Measurements from ENCODE around the gene PLB1.
A peak's percentile ranks its signal among the peaks of the same experiment; 100 is the strongest.

The PLB1 gene

DNA sequence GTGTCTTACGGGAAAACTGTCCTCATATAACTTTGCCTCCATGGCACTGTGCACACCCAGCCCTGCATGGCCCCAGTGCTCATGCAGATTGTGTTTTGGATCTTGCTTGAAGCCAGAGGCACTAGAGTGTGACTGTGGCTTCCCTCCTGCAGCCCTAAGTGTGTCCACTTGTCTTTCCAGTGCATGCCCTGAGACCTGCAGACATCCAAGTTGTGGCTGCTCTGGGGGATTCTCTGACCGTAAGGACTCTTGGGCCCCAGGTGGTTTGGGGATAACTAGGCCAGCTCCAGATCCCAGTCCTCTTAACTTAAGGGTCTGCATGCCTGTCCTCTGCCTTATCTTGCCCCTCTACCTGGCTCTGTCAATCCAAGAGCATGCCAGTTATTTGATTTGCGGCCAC, 96.6 kb downstream of the PLB1 start:
- no peak for DNase-seq

- DNase-seq = no peak
These were observed 97.4 kb downstream of the PLB1 start for GRCh38 chr2:28593160-28593755.

DNA sequence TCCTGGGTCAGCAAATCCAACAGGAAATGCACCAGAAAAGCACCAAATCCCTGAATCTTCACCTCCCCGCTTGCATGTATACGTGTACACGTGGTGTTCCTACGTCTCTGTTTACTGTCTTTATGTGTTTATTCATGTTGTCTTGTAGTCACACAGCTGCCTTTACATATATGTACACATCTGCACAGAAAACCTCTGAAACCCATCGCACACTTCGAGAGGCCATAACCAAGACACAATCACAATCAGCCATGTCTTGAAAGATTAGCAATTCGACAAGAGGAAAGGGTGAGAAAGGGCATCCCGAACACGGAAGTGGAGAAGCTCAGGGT, 98.1 kb downstream of the PLB1 start:
- no peak for DNase-seq

DNA sequence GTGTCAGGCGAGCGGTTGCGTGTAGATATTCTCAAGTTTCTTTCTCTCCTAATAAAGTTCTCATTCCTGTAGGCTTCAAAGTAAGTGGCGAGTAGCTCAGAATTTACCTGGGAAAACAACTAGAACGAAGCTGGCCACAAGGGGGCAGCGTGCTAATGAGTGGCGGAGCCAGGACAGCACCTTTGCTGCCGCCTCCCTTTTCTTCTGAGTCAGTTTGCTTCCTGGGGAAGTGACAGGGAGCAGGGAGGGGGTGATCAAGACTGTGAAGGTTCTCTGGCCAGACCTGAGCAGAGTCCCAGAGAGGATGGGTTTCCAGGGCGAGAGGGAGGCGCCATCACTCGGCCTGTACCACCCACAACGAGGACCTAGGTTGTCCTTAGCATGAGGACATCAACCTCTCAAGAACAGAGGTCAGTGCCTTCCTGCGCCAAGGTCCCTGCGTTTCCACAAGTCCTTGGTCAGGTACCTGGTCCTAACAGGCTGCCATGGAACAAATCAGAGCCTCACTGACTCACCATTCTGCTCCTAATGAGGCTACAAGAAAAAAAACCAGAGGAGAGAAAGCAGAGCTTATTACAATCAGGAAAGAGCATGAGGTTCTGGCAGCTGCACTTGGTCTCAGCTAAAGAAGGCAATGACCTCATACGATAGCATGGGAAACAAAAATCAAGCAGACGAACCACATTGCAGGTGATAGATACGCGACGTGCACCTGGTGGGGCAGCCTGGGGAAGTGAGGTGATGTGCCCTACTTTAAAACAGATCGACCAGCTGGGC, 98.7 kb downstream of the PLB1 start:
- peak; percentile 87 for DNase-seq

DNA sequence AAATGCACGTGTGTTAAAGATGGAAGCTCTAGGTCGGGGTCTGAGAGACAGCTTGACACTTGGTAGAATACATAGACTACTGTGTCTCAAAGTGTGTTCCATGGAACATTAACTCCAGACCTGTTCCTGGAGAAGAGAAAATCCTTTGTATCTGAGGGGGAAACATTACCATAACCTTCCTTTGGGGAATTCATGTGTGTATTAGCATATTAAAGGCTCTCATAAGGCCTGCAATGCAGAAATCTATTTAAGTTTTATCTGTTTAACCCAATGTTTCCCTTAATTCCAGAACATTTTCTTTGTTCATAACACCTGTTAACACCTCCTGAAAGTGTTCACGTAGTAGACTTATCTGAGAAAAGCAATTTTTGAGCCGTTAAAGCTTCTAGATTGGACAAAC, 99.5 kb downstream of the PLB1 start:
- no peak for DNase-seq

DNA sequence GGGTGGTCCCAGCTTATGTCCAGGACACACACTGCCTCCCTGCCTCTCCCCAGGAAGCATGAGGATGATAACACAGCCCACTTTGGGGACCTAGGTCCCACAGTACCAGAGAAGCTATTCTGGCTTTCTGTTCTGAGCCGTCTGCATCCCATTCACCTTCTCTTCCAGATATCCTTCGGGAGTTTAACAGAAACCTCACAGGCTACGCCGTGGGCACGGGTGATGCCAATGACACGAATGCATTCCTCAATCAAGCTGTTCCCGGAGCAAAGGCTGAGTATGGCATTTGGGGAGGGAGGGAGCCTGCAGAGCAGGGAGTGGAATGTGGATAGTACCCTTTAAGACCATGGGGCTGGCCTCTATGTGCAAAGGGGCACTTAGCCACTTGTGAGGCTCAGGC, 102.6 kb downstream of the PLB1 start:
- no peak for DNase-seq

DNA sequence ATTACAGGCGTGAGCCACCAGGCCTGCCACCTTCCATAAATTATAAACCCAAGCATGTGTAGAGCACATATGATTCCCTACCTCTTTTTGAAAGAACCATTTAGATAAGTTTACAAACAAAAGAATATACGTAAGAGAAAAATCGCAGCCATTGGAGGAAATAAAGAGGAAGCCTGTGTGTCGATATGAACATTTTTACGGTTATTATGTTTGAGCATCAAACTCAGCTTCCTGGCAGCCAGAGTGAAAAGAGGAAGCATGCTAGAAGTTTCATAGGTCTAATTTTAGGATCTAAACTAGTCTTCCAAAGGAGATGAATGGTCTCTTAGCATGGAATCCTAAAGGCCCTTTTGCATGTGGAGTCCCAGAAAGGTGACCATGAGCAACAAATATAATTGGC, 104.3 kb downstream of the PLB1 start:
- no peak for DNase-seq

DNA sequence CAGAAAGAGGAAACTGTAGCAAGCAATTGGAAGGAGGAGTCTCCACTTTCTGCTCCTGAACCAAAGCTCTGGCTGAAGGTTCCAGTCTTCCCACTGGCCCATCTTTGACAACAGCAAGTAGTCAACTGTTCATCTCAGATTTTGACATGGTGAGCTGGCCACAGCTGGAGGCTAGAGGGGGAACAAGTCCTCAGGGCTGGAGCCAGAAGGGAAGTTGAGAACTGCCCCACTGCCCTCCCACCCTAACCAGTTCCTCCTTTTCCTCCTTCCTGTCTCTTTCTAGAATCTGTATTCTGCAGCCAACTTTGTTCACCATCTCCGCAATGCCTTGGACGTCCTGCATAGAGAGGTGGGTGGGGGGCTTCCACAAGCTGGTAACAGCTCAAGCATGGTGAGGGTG, 105.8 kb downstream of the PLB1 start:
- no peak for DNase-seq

DNA sequence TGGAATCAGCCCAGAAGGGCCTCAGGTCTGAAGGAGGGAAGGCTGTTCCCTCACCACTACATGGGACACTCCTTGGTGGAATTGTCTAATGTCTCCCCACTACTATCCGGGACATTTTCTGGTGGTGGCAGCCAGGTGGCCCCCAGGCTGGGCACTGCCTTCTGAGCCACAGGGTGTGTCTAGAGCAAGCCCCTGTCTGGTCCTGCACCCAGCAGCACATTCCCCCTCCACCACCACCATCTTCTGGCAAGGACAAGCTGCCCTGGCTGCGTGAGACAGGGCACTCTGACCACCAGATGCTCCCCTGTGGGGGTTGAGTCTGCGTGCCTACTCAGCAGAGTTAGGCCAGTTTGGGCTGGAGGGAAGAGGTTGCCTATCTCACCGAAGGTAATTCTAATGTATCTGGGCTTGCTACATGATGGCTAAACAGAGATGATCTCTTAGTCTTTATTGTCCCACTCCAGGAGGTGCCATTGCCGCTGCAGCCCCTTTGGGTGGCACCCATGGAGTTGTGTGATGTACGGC, 106.3 kb downstream of the PLB1 start:
- DNase-seq = no peak

GRCh38 chr2:28602751-28603639, 107.1 kb downstream of the PLB1 start:
- DNase-seq = no peak

GRCh38 chr2:28603821-28604220, 108.0 kb downstream of the PLB1 start:
- no peak for DNase-seq

DNA sequence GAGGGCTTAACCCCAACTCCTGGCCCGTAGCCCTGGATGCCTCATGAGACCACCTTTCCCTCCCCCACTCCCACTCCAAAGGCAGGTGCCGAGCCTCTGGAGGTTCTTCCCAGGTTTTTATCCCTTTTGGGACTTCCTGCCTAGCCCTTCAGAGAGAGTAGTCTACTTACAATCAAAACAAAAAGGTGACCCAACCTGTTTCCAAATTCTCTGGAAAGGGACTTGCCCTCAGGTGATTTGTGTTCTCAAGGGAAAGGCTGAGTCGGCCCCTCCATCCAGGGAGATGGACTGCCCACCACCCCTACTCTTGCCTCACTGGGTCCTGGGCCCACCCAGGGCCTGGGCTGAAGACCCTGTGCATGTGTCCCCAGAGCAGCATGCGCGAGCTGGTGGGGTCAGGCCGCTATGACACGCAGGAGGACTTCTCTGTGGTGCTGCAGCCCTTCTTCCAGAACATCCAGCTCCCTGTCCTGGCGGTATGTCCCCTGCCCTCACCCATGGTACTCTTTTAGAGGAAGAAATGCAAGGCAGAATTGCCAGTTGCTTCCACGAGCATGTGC, 108.5 kb downstream of the PLB1 start:
- no peak for DNase-seq

- no peak for DNase-seq
These were observed 111.2 kb downstream of the PLB1 start for GRCh38 chr2:28606986-28607441.

DNA sequence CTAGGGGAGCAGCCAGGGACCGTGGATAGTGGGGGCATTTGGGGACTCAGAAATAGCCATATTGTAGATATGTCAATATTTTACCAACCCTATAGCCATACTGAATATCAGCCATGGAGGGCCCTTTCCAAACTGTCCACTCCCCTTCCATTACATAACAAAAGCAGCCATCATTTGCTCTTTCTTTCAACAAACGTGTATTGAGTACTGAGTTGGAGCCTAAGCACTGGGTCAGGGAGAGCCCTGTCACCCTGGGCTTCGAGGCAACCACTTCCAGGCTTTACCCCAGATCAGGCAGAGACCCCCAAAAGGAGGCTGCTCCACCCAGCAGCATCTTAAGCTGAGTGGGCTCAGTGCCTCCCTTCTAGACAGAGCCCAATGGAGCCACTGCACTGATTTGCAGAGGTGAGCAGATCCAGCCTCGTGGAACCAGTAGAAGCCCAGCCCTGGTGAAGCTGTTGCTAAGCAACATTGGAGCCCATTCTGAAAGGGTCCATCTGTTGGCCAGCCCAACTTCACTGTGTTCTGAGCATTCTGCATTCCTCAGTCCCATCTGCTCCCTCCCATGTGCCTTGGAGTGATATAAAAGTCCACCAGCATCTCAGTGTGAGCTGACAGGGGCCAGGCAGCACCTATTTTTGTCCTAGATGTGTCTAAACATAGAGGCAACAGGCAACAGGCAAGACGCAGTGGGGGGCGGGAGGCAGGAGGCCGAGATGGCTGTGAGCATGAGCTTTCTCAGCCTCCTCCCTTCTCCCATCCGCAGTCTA, 112.1 kb downstream of the PLB1 start:
- no peak for DNase-seq

DNA sequence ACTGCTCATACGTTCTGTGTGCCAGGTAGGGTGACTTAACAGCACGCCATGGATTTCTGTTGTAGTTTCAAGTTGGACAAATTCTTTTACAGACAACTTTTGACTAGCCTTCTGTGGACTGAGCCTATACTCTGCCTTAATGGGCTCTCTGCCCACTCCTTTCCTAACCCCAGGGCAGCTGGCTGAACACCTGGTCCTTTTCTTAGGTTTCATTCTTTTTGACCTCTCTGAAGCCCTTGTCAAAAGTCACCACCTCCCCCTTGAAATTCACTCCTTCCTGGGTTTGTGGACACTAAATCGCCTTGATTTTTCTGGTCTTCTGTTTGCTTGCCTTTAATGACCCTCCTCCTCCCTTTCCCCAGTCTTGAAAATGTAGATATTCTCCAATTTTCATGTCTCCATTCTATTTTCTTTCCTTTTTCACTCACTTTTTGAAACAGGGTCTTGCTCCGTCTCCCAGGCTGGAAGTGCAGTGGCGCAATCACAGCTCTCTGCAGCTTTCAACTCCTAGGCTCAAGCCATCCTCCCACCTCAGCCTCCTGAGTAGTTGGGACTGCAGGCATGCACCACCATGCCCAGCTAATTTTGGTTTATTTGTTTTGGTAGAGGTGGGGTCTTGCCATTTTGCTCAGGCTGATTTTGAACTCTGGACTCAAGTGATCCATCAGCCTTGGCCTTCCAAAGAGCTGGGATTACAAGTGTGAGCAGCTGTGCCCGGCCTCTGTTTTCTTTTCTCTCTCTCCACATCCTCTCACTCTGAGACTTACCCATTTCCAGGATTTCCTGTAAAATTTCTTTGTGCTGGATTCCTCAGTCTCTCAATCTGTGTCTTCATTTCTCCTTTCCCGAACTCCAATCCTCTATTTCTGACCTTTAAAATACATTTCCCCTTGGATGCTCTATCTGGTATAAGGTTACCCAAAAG, 112.9 kb downstream of the PLB1 start:
- DNase-seq = no peak

GRCh38 chr2:28610583-28611201, 114.8 kb downstream of the PLB1 start:
- peak; percentile 50 for DNase-seq

DNA sequence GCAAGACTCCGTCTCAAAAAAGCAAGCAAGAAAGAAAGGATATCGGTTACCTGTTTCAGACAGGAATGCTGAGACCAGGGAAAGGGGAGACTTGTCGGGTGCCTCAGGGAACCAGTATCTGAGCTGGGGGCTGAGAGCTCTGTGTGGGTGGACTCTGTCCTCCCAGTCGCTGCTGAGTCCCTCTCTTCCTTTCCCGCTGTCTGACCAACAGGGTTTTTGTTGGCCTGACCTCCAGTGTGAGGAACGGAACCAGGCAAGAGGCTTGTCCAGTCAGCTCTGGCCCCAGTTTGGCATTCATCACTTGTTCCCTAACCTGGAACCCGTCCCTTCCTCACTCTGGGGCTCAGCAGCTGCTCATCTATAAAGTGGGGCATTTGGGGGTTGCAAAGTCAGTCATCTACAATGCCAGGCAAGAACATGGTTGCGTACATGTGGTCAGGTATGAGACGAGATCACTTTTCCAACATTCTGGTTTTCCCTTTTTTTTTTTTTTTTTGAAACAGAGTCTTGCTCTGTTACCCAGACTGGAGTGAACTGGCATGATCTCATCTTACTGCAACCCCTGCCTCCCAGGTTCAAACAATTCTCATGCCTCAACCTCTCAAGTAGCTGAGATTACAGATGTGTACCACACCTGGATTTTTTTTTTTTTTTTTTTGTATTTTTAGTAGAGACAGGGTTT, 116.4 kb downstream of the PLB1 start:
- no peak for DNase-seq

DNA sequence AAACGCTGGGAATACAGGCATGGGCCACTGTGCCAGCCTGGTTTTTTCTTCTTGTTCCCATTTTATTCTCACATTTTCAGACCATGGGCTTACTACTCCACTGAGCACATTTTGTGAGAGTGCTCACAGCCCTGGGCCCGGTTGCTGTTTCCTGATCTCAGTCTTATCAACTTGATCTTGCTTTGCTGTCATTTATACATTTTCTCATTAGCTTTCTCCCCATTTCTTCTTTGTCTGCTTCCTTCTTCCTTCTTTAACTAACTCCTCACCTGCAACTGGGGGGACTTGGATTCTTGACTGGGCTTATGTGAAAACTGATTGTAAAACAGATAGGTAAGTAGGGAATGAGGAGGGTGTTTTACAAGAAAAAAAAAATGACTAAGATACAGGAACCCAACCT, 117.3 kb downstream of the PLB1 start:
- no peak for DNase-seq

GRCh38 chr2:28613633-28614501, 118.0 kb downstream of the PLB1 start:
- peak; percentile 34 for DNase-seq
